DOHH2 (cell line): ENCODE results near the gene GAS7.

ENCODE experiments used
- H3F3A ChIP-seq: fragments of 200-600 bp; sonication (generic), shearing (Covaris generic); 2 replicates; pipeline ENCODE4 v1.6.0; 2016; ENCODE audit warnings: antibody characterized with exemption, mild to moderate bottlenecking; ENCODE audit not compliant: control insufficient read depth, insufficient read depth
- H3K27ac ChIP-seq: fragments of 200-600 bp; sonication (generic); 2 replicates; pipeline ENCODE4 v1.5.1; 2014; ENCODE audit warnings: low read depth, mild to moderate bottlenecking, low read length, moderate library complexity
- H3K27me3 ChIP-seq: fragments of 200-600 bp; sonication (generic); 2 replicates; pipeline ENCODE4 v1.6.1; 2014; ENCODE audit warnings: mild to moderate bottlenecking, low read length, mixed read lengths; ENCODE audit not compliant: control insufficient read depth
- H3K36me3 ChIP-seq: fragments of 200-600 bp; sonication (generic); 2 replicates; pipeline ENCODE4 v1.6.1; 2014; ENCODE audit warnings: mild to moderate bottlenecking, low read length, moderate library complexity, mixed read lengths; ENCODE audit not compliant: control insufficient read depth
- H3K4me1 ChIP-seq: fragments of 200-600 bp; sonication (generic); 2 replicates; pipeline ENCODE4 v1.6.1; 2014; ENCODE audit warnings: mild to moderate bottlenecking, low read length, mixed read lengths; ENCODE audit not compliant: control insufficient read depth
- H3K4me2 ChIP-seq: fragments of 200-600 bp; sonication (generic); 2 replicates; pipeline ENCODE4 v1.6.0; 2014; ENCODE audit warnings: mild to moderate bottlenecking, low read length, moderate library complexity
- H3K4me3 ChIP-seq: fragments of 200-600 bp; sonication (generic); 2 replicates; pipeline ENCODE4 v1.5.1; 2014; ENCODE audit warnings: mild to moderate bottlenecking, low read length, mixed read lengths
- H3K79me2 ChIP-seq: fragments of 200-600 bp; sonication (generic); 2 replicates; pipeline ENCODE4 v1.6.1; 2014; ENCODE audit warnings: mild to moderate bottlenecking, low read length, mixed read lengths; ENCODE audit not compliant: control insufficient read depth
- H3K9me2 ChIP-seq: fragments of 200-600 bp; sonication (generic); replicated peaks from 2 replicates; pipeline ENCODE4 v1.6.1; 2014; ENCODE audit warnings: mild to moderate bottlenecking, low read length, mixed read lengths; ENCODE audit not compliant: control insufficient read depth
- H3K9me3 ChIP-seq: fragments of 200-600 bp; sonication (generic); 2 replicates; pipeline ENCODE4 v1.6.1; 2014; ENCODE audit warnings: antibody characterized with exemption, low read length, mixed read lengths; ENCODE audit not compliant: control insufficient read depth, insufficient read depth
- H4K20me1 ChIP-seq: fragments of 200-600 bp; sonication (generic); 2 replicates; pipeline ENCODE4 v1.6.0; 2014; ENCODE audit warnings: low read depth, mild to moderate bottlenecking, antibody characterized with exemption, low read length, moderate library complexity; ENCODE audit not compliant: control insufficient read depth, insufficient read depth
- EZH2phosphoT487 ChIP-seq: fragments of 200-600 bp; sonication (generic); IDR thresholded peaks from 2 replicates; pipeline ENCODE4 v1.6.1; 2017; ENCODE audit warnings: borderline replicate concordance, mild to moderate bottlenecking, antibody characterized with exemption, low read length, moderate library complexity, mixed read lengths
- TF ChIP-seq, protein P1 (sequence below): fragments of 200-600 bp; sonication (generic); IDR thresholded peaks from one replicate; pipeline ENCODE4 v1.5.1; 2014; ENCODE audit warnings: antibody characterized with exemption, mild to moderate bottlenecking, low read depth, low read length; ENCODE audit not compliant: poor library complexity, severe bottlenecking

Gene GAS7

DNA sequence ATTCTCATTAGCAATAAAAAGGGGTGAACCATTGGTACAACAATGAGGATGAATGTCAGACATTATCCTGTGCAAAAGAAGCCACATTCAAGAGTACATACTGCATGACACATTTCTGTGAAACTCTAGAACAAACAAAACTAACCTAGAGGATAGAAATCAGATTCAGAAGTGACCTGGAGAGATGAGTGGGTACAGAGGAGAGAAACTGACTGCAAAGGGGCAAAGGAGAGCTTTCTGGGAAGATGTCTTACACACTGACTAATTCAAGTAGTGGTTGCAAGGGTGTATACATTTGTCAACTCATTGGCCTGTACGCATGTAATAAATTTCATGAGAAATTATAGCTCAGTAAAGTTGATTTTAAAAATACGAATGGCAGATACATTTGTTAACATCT lies 115.6 kb downstream of the GAS7 start:
- TF ChIP-seq, protein P1, sequence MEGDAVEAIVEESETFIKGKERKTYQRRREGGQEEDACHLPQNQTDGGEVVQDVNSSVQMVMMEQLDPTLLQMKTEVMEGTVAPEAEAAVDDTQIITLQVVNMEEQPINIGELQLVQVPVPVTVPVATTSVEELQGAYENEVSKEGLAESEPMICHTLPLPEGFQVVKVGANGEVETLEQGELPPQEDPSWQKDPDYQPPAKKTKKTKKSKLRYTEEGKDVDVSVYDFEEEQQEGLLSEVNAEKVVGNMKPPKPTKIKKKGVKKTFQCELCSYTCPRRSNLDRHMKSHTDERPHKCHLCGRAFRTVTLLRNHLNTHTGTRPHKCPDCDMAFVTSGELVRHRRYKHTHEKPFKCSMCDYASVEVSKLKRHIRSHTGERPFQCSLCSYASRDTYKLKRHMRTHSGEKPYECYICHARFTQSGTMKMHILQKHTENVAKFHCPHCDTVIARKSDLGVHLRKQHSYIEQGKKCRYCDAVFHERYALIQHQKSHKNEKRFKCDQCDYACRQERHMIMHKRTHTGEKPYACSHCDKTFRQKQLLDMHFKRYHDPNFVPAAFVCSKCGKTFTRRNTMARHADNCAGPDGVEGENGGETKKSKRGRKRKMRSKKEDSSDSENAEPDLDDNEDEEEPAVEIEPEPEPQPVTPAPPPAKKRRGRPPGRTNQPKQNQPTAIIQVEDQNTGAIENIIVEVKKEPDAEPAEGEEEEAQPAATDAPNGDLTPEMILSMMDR: no peak
- no peak for TF ChIP-seq EZH2phosphoT487
- H3K36me3 ChIP-seq: no peaks in the 10 kb centered on the region
- H3K27me3 ChIP-seq: no peaks in the 10 kb centered on the region
- no peaks in the 10 kb centered on the region for H3K9me2 ChIP-seq
- H3K4me3 ChIP-seq: no peak overlapping the region
- H3K9me3 ChIP-seq: peaks cover 3% of the 10 kb centered on the region; the same call in 1 of the 2 replicates
- H3K27ac ChIP-seq: no peak overlapping the region
- no peaks in the 10 kb centered on the region for H3K4me1 ChIP-seq
- H3F3A ChIP-seq: no peaks in the 10 kb centered on the region
- H4K20me1 ChIP-seq: no peaks in the 10 kb centered on the region
- H3K79me2 ChIP-seq: no peaks in the 10 kb centered on the region
- no peak overlapping the region for H3K4me2 ChIP-seq

DNA sequence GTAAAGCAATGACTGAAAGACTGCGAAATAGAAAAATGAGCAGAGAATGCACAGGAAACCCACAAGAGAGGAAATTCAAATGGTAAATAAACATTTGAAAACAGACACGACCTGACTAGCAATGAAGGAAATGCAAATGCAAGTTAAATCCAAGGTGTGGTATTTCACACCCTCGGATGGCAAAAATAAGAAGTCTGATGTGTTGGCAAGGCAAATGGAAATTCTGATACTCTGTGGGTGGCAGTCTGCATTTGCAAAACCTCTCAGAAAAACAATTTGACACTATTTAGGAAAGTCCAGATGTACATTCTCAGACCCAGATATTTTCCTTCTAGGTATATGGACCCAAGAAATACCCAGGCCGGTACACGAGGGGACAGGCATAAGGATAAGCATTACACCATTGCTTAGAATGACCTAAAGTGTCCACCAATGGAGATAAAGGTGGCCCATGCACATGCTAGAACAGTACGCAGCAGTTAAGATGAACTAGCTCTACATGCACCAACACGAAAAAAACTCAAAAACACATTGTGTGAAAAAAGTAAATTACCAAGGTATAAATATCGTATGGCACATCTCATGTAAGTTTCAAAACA lies 116.7 kb downstream of the GAS7 start:
- H3K79me2 ChIP-seq: no peaks in the 10 kb centered on the region
- no peaks in the 10 kb centered on the region for H3K9me2 ChIP-seq
- H3F3A ChIP-seq: no peaks in the 10 kb centered on the region
- H3K36me3 ChIP-seq: no peaks in the 10 kb centered on the region
- H3K4me1 ChIP-seq: no peaks in the 10 kb centered on the region
- no peaks in the 10 kb centered on the region for H4K20me1 ChIP-seq
- peaks cover 3% of the 10 kb centered on the region; the same call in 1 of the 2 replicates for H3K9me3 ChIP-seq
- no peak for TF ChIP-seq EZH2phosphoT487
- TF ChIP-seq, protein P1: no peak
- no peaks in the 10 kb centered on the region for H3K27me3 ChIP-seq
- no peak overlapping the region for H3K27ac ChIP-seq
- no peak overlapping the region for H3K4me2 ChIP-seq
- H3K4me3 ChIP-seq: no peak overlapping the region

DNA sequence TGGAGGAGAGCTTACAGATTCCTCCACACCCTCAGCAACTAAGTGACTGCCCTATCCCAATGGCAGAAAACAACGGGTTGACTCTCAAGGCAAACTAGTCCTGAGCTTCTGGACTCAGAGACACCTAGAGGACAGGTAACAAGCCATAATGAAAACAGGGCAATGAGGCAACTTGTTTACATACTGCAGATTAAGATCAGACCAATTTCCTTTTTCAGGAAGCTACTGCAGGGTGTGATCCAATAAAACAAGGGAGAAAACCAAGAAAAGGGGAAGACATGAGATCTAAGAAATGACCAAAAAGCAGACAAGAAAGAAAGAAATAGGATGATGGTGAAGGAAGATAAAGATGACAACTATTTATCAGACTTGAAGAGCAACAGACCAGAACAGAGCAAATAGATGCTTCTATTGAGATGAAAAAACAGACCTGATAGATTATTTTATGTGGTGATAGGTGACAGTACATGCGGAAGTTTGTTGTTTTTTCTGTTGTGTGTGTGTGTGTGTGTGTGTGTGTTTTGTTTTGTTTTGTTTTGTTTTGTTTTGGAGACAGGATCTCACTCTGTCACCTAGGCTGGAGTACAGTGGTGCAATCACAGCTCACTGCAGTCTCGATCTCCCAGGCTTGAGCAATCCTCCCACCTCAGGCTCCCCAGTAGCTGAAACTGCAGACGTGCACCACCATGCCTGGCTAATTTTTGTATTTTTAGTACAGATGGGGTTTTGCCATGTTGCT lies 120.7 kb downstream of the GAS7 start:
- H4K20me1 ChIP-seq: no peaks in the 10 kb centered on the region
- TF ChIP-seq EZH2phosphoT487: no peak
- TF ChIP-seq, protein P1: no peak
- H3K4me1 ChIP-seq: no peaks in the 10 kb centered on the region
- no peak overlapping the region for H3K27ac ChIP-seq
- H3K79me2 ChIP-seq: no peaks in the 10 kb centered on the region
- H3K9me2 ChIP-seq: no peaks in the 10 kb centered on the region
- H3K9me3 ChIP-seq: no peaks in the 10 kb centered on the region
- H3K36me3 ChIP-seq: no peaks in the 10 kb centered on the region
- H3K4me2 ChIP-seq: no peak overlapping the region
- H3K27me3 ChIP-seq: no peaks in the 10 kb centered on the region
- H3F3A ChIP-seq: no peaks in the 10 kb centered on the region
- no peak overlapping the region for H3K4me3 ChIP-seq
